IMR-90 (cell line): ENCODE results near the gene PSMB3. TPM values are rescaled to one million over a fixed set of nuclear protein-coding genes. Genes with fewer than 3 reads are reported as not detected.

Experiments used
- ATAC-seq: fragments of 200-7000 bp; cut with Tn5 transposase; 2 replicates; pipeline ENCODE4 v1.9.1; 2020; ENCODE audit warnings: low read depth, mild to moderate bottlenecking, moderate library complexity
- BruUV-seq: library from RNA; stranded (reverse); fragments of 400-500 nt; replicated peaks from 2 replicates; lab custom pipeline; 2021; lab: Mats Ljungman, UMichigan
- CTCF ChIA-PET: fragments of 300-600 bp; formaldehyde crosslinking; extraction: SDS; loops from one replicate; lab custom pipeline; 2021; ENCODE audit warnings: antibody characterized with exemption; lab: Yijun Ruan, JAX
- POLR2A ChIA-PET: fragments of 300-600 bp; sonication (Branson Sonifier 250); formaldehyde crosslinking; loops from one replicate; lab custom pipeline; 2022; ENCODE audit warnings: antibody characterized with exemption; ENCODE audit not compliant: unreplicated experiment; lab: Charles Lee
- DNase-seq: peaks from one replicate; pipeline ENCODE4 v3.0.0; 2013
- H2AFZ ChIP-seq: replicated peaks from 2 replicates; pipeline ENCODE3; 2013; ENCODE audit warnings: low read length, mild to moderate bottlenecking; ENCODE audit not compliant: poor library complexity
- H2AK5ac ChIP-seq: 2 replicates; pipeline ENCODE4 v1.6.1; 2013; ENCODE audit warnings: low read depth, low read length, inconsistent platforms
- H2AK9ac ChIP-seq: replicated peaks from 2 replicates; pipeline ENCODE3; 2013; ENCODE audit warnings: mild to moderate bottlenecking, low read depth, low read length, moderate library complexity; ENCODE audit not compliant: poor library complexity
- H2BK120ac ChIP-seq: 2 replicates; pipeline ENCODE4 v1.6.1; 2013; ENCODE audit warnings: low read depth, low read length, inconsistent platforms
- H2BK15ac ChIP-seq: 3 replicates; pipeline ENCODE4 v1.6.1; 2013; ENCODE audit warnings: low read depth, low read length, inconsistent platforms
- H2BK20ac ChIP-seq: 2 replicates; pipeline ENCODE4 v1.6.1; 2013; ENCODE audit warnings: low read depth, mild to moderate bottlenecking, inconsistent platforms, low read length, moderate library complexity
- H2BK5ac ChIP-seq: 2 replicates; pipeline ENCODE4 v1.6.1; 2013; ENCODE audit warnings: mild to moderate bottlenecking, low read depth, low read length, inconsistent platforms; ENCODE audit not compliant: poor library complexity, severe bottlenecking
- H3K14ac ChIP-seq: replicated peaks from 2 replicates; pipeline ENCODE4 v1.6.1; 2013; ENCODE audit warnings: low read depth, low read length, inconsistent platforms
- H3K18ac ChIP-seq: 2 replicates; pipeline ENCODE4 v1.6.1; 2013; ENCODE audit warnings: low read depth, low read length, control low read depth
- H3K23ac ChIP-seq: 2 replicates; pipeline ENCODE4 v1.6.1; 2013; ENCODE audit warnings: low read depth, low read length, inconsistent platforms
- H3K27ac ChIP-seq: 2 replicates; pipeline ENCODE4 v1.5.1; 2013; ENCODE audit warnings: mild to moderate bottlenecking, control low read depth, low read length; ENCODE audit not compliant: insufficient read depth
- H3K27me3 ChIP-seq: 2 replicates; pipeline ENCODE4 v1.6.1; 2013; ENCODE audit warnings: low read length; ENCODE audit not compliant: control insufficient read depth, insufficient read depth
- H3K36me3 ChIP-seq: 2 replicates; pipeline ENCODE4 v1.6.1; 2013; ENCODE audit warnings: low read length, mixed read lengths; ENCODE audit not compliant: control insufficient read depth, insufficient read depth
- H3K4ac ChIP-seq: 2 replicates; pipeline ENCODE4 v1.6.1; 2013; ENCODE audit warnings: low read depth, low read length, inconsistent platforms
- H3K4me1 ChIP-seq: 2 replicates; pipeline ENCODE4 v1.6.1; 2013; ENCODE audit warnings: low read length, mixed read lengths; ENCODE audit not compliant: control insufficient read depth, insufficient read depth
- H3K4me2 ChIP-seq: 2 replicates; pipeline ENCODE4 v1.6.1; 2013; ENCODE audit warnings: low read depth, mild to moderate bottlenecking, control low read depth, low read length, moderate library complexity
- H3K4me3 ChIP-seq: 2 replicates; pipeline ENCODE4 v1.5.1; 2013; ENCODE audit warnings: low read depth, mild to moderate bottlenecking, control low read depth, low read length, moderate library complexity; ENCODE audit not compliant: insufficient read depth
- H3K56ac ChIP-seq: 2 replicates; pipeline ENCODE4 v1.6.1; 2013; ENCODE audit warnings: low read length, inconsistent platforms; ENCODE audit not compliant: insufficient read depth; ENCODE audit errors: extremely low read depth
- H3K79me1 ChIP-seq, 2 experiments: 2 replicates each; pipeline ENCODE4 v1.6.1; 2013; ENCODE audit warnings: low read length in 2 of 2, inconsistent platforms in 1 of 2, low read depth in 1 of 2
- H3K9ac ChIP-seq: 2 replicates; pipeline ENCODE4 v1.6.1; 2013; ENCODE audit warnings: low read depth, low read length, control low read depth
- H3K9me1 ChIP-seq: 2 replicates; pipeline ENCODE4 v1.6.1; 2013; ENCODE audit warnings: low read length, inconsistent platforms; ENCODE audit not compliant: insufficient read depth
- H3K9me3 ChIP-seq: 2 replicates; pipeline ENCODE4 v1.6.1; 2013; ENCODE audit warnings: low read length; ENCODE audit not compliant: control insufficient read depth, insufficient read depth
- H4K20me1 ChIP-seq: 2 replicates; pipeline ENCODE4 v1.6.1; 2013; ENCODE audit warnings: low read length, inconsistent platforms; ENCODE audit not compliant: insufficient read depth
- H4K5ac ChIP-seq: 2 replicates; pipeline ENCODE4 v1.6.1; 2013; ENCODE audit warnings: mild to moderate bottlenecking, low read depth, low read length, control low read depth
- H4K8ac ChIP-seq, 2 experiments: 2 replicates each; pipeline ENCODE4 v1.6.1; 2013; ENCODE audit warnings: low read depth in 2 of 2, low read length in 2 of 2, control low read depth in 1 of 2, inconsistent platforms in 1 of 2
- H4K91ac ChIP-seq: 2 replicates; pipeline ENCODE4 v1.6.1; 2013; ENCODE audit warnings: low read depth, low read length, inconsistent platforms; ENCODE audit not compliant: insufficient read depth
- BHLHE40 ChIP-seq: fragments of 150-350 bp; IDR thresholded peaks from 2 replicates; pipeline ENCODE4 v1.6.1; 2016; ENCODE audit warnings: mild to moderate bottlenecking, low read depth, low read length
- CEBPB ChIP-seq: IDR thresholded peaks from 2 replicates; pipeline ENCODE4 v1.6.1; 2012; ENCODE audit warnings: low read depth, low read length, improper control_type of control experiment
- CHD1 ChIP-seq: IDR thresholded peaks from 2 replicates; pipeline ENCODE4 v1.6.1; 2012; ENCODE audit warnings: low read depth, low read length, improper control_type of control experiment
- FOS ChIP-seq: fragments of 150-350 bp; IDR thresholded peaks from 2 replicates; pipeline ENCODE4 v1.6.1; 2016; ENCODE audit warnings: low read depth, low read length
- MAFK ChIP-seq: IDR thresholded peaks from 2 replicates; pipeline ENCODE4 v1.6.1; 2012; ENCODE audit warnings: low read depth, low read length, improper control_type of control experiment
- MAZ ChIP-seq: IDR thresholded peaks from 2 replicates; pipeline ENCODE4 v1.6.1; 2012; ENCODE audit warnings: low read depth, mild to moderate bottlenecking, low read length, improper control_type of control experiment, moderate library complexity, borderline replicate concordance
- MXI1 ChIP-seq: IDR thresholded peaks from 2 replicates; pipeline ENCODE4 v1.6.1; 2012; ENCODE audit warnings: low read depth, mild to moderate bottlenecking, low read length, moderate library complexity, borderline replicate concordance
- NFE2L2 ChIP-seq: fragments of 150-350 bp; IDR thresholded peaks from 2 replicates; pipeline ENCODE4 v1.6.1; 2016; ENCODE audit warnings: low read depth, mild to moderate bottlenecking, low read length
- POLR2A ChIP-seq: IDR thresholded peaks from 2 replicates; pipeline ENCODE4 v1.6.1; 2012; ENCODE audit warnings: mild to moderate bottlenecking, low read depth, low read length
- RAD21 ChIP-seq: IDR thresholded peaks from 2 replicates; pipeline ENCODE4 v1.6.1; 2012; ENCODE audit warnings: low read length, improper control_type of control experiment
- RCOR1 ChIP-seq: IDR thresholded peaks from 2 replicates; pipeline ENCODE4 v1.6.1; 2012; ENCODE audit warnings: mild to moderate bottlenecking, low read length, improper control_type of control experiment; ENCODE audit not compliant: insufficient replicate concordance
- RFX5 ChIP-seq: IDR thresholded peaks from 2 replicates; pipeline ENCODE4 v1.8.0; 2012; ENCODE audit warnings: low read depth, mild to moderate bottlenecking, low read length, moderate library complexity
- SMC3 ChIP-seq: fragments of 150-350 bp; IDR thresholded peaks from 2 replicates; pipeline ENCODE4 v1.6.1; 2016; ENCODE audit warnings: low read depth, mild to moderate bottlenecking, antibody characterized with exemption, low read length, moderate library complexity
- whole genome bisulfite sequencing, 2 experiments: methylation state at CpG; one replicate each; pipeline versions ENCODE4 v1.1.5 to v1.1.7; 2013; ENCODE audit warnings: missing lambda C conversion rate in 2 of 2; ENCODE audit not compliant: insufficient read length in 1 of 2; ENCODE audit errors: extremely low coverage in 2 of 2; 5-methylcytosine and 5-hydroxymethylcytosine counted together
- dilution Hi-C: fragments of 300-500 bp; cut with HindIII; formaldehyde crosslinking; loops from one replicate; pipeline ENCODE4 v1.14.3; 2018; ENCODE audit warnings: low sequenced_read_pairs; ENCODE audit not compliant: unreplicated experiment
- in situ Hi-C: fragments of 300-500 bp; cut with MboI; formaldehyde crosslinking; loops from 3 replicates; pipeline ENCODE4 v1.14.3; 2019; ENCODE audit warnings: low sequenced_read_pairs, inconsistent platforms, mixed read lengths
- intact Hi-C: fragments of 100-400 bp; cut with micrococcal nuclease; formaldehyde crosslinking; loops from 2 replicates; pipeline ENCODE4 v1.10.0; 2022
- polyA plus RNA-seq, 3 experiments: library from polyadenylated mRNA; depleted of rRNA; stranded (reverse); fragments of >200 nt; gene quantifications; 2 replicates each; pipeline ENCODE4 v1.2.3, GENCODE V29; 2012; ENCODE audit warnings: low replicate concordance in 1 of 3
- total RNA-seq: library from RNA; depleted of rRNA; stranded (reverse); fragments of >200 nt; gene quantifications from 2 replicates; pipeline ENCODE4 v1.2.3, GENCODE V29; 2012
- TF ChIP-seq, protein P1 (sequence below): fragments of 150-350 bp; IDR thresholded peaks from 2 replicates; pipeline ENCODE4 v1.6.1; 2017; ENCODE audit warnings: mild to moderate bottlenecking, antibody characterized with exemption, low read length, low read depth
- TF ChIP-seq, protein P2 (sequence below): fragments of 150-350 bp; IDR thresholded peaks from 2 replicates; pipeline ENCODE4 v1.6.1; 2016; ENCODE audit warnings: low read depth, mild to moderate bottlenecking, low read length, moderate library complexity, borderline replicate concordance
- TF ChIP-seq, protein P3 (sequence below): conservative IDR thresholded peaks from 2 replicates; pipeline ENCODE4 v1.5.1; 2012; ENCODE audit warnings: mild to moderate bottlenecking, low read depth, low read length, improper control_type of control experiment

PSMB3 gene
- total and polyA plus RNA-seq, 2 of the 4 experiments (the other 2 are of a cell fraction), result 480 to 828 TPM

DNA sequence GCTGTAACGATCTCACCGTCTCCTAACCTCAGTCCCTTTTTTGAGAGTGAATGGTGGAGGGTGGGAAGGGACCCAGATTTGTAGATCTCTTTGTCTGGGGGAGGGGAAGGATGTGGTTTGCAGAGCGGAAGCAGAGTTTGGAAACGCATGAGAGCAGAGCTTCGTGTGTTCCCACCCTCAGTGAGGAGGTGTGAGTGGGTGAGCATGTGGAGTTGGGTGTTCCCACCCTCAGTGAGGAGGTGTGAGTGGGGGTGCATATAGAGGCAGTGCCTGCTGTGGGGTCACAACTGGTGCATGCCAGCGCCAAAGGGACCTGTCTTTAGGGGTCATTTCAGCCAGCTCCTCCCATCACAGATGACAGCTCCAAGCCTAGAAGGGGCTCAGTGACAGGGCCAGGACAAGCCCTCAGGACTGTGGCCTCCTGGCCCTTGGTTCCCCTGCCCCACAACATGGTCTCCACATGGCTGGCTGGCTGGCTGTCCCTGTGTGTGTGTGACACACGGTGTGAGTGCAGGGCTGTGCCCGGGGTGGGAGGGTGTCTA lies 24.2 kb upstream of the PSMB3 start:
- in situ Hi-C loops (no loop called here), intact Hi-C loops (no loop called here), dilution Hi-C loops (no loop called here)
- H3K14ac ChIP-seq, result no peak overlapping the region
- H3K27ac ChIP-seq, result no peak overlapping the region
- H2BK20ac ChIP-seq, result no peak overlapping the region
- H3K27me3 ChIP-seq, result no peaks in the 10 kb centered on the region
- H3K9ac ChIP-seq, result no peak overlapping the region
- 80% methylated on average over 1 of the region's 8 CpGs; no CpG with 5 or more reads in 1 of the 2 experiments for WGBS, 2 experiments
- 0 out of 2 replicates have a peak, but pooled peaks cover 11% of the 10 kb centered on the region for H3K9me1 ChIP-seq
- no peak for TF ChIP-seq RFX5
- no peak for TF ChIP-seq SMC3
- TF ChIP-seq, protein P1, sequence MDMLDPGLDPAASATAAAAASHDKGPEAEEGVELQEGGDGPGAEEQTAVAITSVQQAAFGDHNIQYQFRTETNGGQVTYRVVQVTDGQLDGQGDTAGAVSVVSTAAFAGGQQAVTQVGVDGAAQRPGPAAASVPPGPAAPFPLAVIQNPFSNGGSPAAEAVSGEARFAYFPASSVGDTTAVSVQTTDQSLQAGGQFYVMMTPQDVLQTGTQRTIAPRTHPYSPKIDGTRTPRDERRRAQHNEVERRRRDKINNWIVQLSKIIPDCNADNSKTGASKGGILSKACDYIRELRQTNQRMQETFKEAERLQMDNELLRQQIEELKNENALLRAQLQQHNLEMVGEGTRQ, result no peak
- TF ChIP-seq MAZ, result no peak
- no peak for TF ChIP-seq MAFK
- no peak for TF ChIP-seq CEBPB
- no peak for TF ChIP-seq POLR2A
- TF ChIP-seq, protein P2, sequence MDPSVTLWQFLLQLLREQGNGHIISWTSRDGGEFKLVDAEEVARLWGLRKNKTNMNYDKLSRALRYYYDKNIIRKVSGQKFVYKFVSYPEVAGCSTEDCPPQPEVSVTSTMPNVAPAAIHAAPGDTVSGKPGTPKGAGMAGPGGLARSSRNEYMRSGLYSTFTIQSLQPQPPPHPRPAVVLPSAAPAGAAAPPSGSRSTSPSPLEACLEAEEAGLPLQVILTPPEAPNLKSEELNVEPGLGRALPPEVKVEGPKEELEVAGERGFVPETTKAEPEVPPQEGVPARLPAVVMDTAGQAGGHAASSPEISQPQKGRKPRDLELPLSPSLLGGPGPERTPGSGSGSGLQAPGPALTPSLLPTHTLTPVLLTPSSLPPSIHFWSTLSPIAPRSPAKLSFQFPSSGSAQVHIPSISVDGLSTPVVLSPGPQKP, result no peak
- no peak for TF ChIP-seq NFE2L2
- TF ChIP-seq RAD21, result no peak
- no peak for TF ChIP-seq FOS
- TF ChIP-seq MXI1, result no peak
- TF ChIP-seq RCOR1, result no peak
- TF ChIP-seq, protein P3, sequence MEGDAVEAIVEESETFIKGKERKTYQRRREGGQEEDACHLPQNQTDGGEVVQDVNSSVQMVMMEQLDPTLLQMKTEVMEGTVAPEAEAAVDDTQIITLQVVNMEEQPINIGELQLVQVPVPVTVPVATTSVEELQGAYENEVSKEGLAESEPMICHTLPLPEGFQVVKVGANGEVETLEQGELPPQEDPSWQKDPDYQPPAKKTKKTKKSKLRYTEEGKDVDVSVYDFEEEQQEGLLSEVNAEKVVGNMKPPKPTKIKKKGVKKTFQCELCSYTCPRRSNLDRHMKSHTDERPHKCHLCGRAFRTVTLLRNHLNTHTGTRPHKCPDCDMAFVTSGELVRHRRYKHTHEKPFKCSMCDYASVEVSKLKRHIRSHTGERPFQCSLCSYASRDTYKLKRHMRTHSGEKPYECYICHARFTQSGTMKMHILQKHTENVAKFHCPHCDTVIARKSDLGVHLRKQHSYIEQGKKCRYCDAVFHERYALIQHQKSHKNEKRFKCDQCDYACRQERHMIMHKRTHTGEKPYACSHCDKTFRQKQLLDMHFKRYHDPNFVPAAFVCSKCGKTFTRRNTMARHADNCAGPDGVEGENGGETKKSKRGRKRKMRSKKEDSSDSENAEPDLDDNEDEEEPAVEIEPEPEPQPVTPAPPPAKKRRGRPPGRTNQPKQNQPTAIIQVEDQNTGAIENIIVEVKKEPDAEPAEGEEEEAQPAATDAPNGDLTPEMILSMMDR, result no peak
- no peak for TF ChIP-seq CHD1
- no peak for TF ChIP-seq BHLHE40
- H3K18ac ChIP-seq, result no peak overlapping the region
- peaks cover 11 to 38% of the 10 kb centered on the region in 2 experiments; a peak in 3 of 4 replicates for H3K79me1 ChIP-seq
- no peak overlapping the region for H3K56ac ChIP-seq
- no peaks in the 10 kb centered on the region for H3K9me3 ChIP-seq
- no peak overlapping the region for H2BK15ac ChIP-seq
- no peak overlapping the region for H3K4me3 ChIP-seq
- no peak overlapping the region for H3K4me2 ChIP-seq
- no peak overlapping the region for H2BK5ac ChIP-seq
- peak overlapping the region; percentile 56 for H2AFZ ChIP-seq
- no peak overlapping the region for H4K5ac ChIP-seq
- no peak overlapping the region for H4K8ac ChIP-seq
- no peak overlapping the region for H3K23ac ChIP-seq
- peak overlapping the region; percentile 46; the same call in 1 of the 2 replicates for H2AK5ac ChIP-seq
- H2AK9ac ChIP-seq, result peak overlapping the region; percentile 63
- H4K20me1 ChIP-seq, result peaks cover 13% of the 10 kb centered on the region
- peaks cover 12% of the 10 kb centered on the region for H3K4me1 ChIP-seq
- no peak overlapping the region for H2BK120ac ChIP-seq
- CTCF ChIA-PET, result interaction anchor here (1.1 kb wide), 1 partner anchor 24 kb away, joined by 3 read pairs; no protein-coding TSS in a partner anchor
- no peak overlapping the region for H4K91ac ChIP-seq
- no peak for DNase-seq
- H3K36me3 ChIP-seq, result peaks cover 21% of the 10 kb centered on the region
- no peak for ATAC-seq
- BruUV-seq, result no TSS peak
- POLR2A ChIA-PET, result no interaction called here
- H3K4ac ChIP-seq, result no peak overlapping the region
